ENCODE data around the gene SMPD1. TPM values are rescaled to one million over a fixed set of nuclear protein-coding genes. Genes with fewer than 3 reads are reported as not detected.

The SMPD1 gene
- total and polyA plus RNA-seq, 2 donors (not counting 1 experiment from before 2014, with no cell fraction given): 18.3 to 30.7 TPM

DNA sequence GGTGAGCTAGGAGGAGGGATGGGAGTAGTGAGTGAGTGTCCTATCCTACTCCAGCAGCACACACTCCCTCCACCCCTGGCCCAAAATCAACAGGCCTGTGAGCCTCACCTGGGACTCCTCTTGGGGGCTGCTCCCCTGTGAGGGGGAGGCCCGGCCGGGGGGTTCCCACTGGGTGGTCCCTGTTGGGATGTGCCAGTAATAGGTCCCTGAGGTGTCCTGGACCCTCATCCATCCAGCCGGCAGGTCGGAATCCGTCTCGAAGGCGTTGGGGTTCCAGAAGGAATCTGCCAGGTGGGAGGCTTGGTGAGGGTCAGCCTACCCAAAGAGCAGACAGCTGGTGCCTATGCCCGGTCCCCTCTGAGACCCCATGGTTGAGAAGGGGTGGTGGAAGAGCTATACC lies 13.3 kb downstream of the SMPD1 start:
- Mint-ChIP-seq H3K9me3 (ENCODE audit: insufficient read depth) (no peaks in the 10 kb centered on the region), H3K27me3 (no peaks in the 10 kb centered on the region), H3K4me3 (peak overlapping the region; percentile 80), H3K4me1 (peaks cover 62% of the 10 kb centered on the region), H3K27ac (peak overlapping the region; percentile 90)
- Histone ChIP-seq H3K4me1 (ENCODE audit: control insufficient read depth in 2 of 2, insufficient read depth in 2 of 2, low read length in 2 of 2) (peaks cover 39 to 43% of the 10 kb centered on the region in 2 donors), H3K9ac (ENCODE audit: low read length) (peak overlapping the region; percentile 53), H3K27me3 (replicated peaks in 1 of 4; ENCODE audit: control extremely low read depth in 1 of 4, control insufficient read depth in 3 of 4, insufficient read depth in 4 of 4, low read length in 3 of 4) (no peaks in the 10 kb centered on the region), H3K36me3 (replicated peaks in 1 of 2; ENCODE audit: control extremely low read depth in 1 of 2, control insufficient read depth in 1 of 2, extremely low read depth in 1 of 2, insufficient read depth in 2 of 2, low read length in 1 of 2) (peaks cover 0 to 3% of the 10 kb centered on the region in 2 experiments), H4K20me1 (ENCODE audit: control insufficient read depth, insufficient read depth, low read length, poor library complexity, severe bottlenecking) (no peaks in the 10 kb centered on the region), H3K9me3 (ENCODE audit: control extremely low read depth in 1 of 3, control insufficient read depth in 2 of 3, insufficient read depth in 1 of 3, low read length in 2 of 3) (no peaks in the 10 kb centered on the region), H3K4me3 (ENCODE audit: control extremely low read depth in 1 of 5, extremely low read depth in 1 of 5, insufficient read depth in 1 of 5, low read depth in 2 of 5, low read length in 4 of 5) (peak overlapping the region in 1 of 5 experiments; percentile 51), H3K27ac (ENCODE audit: low read length in 2 of 2) (peak overlapping the region; percentile 60 to 62), H2AFZ (ENCODE audit: insufficient read depth, low read depth, low read length, poor library complexity, severe bottlenecking) (no peak overlapping the region), H3K4me2 (replicated peaks; ENCODE audit: low read depth, low read length, poor library complexity, severe bottlenecking) (peak overlapping the region; percentile 83), H3K79me2 (ENCODE audit: control insufficient read depth, insufficient read depth, low read length) (no peaks in the 10 kb centered on the region)
- WGBS (ENCODE audit: insufficient coverage): 96% methylated on average over 5 of the region's 8 CpGs
- ATAC-seq (ENCODE audit: low read depth): no peak
- CTCF ChIA-PET: interaction anchor here (1.4 to 6.0 kb wide), 4 partner anchors 13 to 41 kb away, joined by 4 to 49 read pairs (median 12); partner anchors contain the start of genes APBB1 and SMPD1
- DNase-seq: no peak
- intact Hi-C loops (cut with micrococcal nuclease): no loop called here
- TF ChIP-seq EZH2 (IDR thresholded peaks at IDR 0.05; ENCODE audit: borderline replicate concordance, insufficient read depth, low read depth, low read length, poor library complexity, severe bottlenecking) (no peak), CTCF (IDR thresholded peaks at IDR 0.05) (no peak)
- POLR2A ChIA-PET: interaction anchor here (1.5 kb wide), 1 partner anchor 13 kb away, joined by 7 read pairs; the partner anchor contains the start of gene SMPD1

DNA sequence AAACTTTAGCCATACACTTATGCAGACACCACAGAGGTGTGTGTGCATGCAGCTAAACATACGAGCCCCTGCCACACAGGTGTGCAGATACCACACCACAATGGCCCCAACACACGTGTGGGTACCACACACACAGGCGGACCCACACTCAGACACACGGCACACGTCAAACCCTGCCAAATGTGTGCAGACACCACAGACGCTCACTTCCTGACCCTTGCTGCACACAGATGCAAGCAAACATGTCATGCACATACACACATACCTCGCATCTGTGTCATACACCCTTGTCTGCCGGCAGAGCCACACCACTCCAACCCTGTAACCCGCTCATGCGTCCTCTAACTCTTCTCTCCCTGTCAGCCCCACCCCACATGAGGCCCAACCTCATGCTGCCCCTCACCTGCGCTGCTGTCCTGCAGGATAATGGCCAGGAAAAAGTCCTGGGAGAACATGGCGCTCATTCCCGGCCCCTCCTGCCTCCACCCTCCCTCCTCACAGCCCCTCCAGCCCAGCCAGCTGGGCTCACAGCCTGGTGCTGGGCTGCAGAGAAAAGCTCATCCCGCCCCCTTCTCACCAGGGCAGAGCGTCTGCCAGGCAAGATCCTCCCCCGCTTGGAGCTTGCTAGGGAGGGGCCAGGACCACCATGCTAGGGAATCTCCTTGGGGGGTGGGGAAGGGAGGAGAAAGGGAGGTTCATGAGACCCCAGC lies 14.2 kb downstream of the SMPD1 start:
- ChIA-PET POLR2A (no interaction called here), CTCF (interaction anchor here (1.1 to 6.0 kb wide), 3 partner anchors 24 to 39 kb away, joined by 5 to 49 read pairs (median 5); no protein-coding TSS in a partner anchor)
- Histone ChIP-seq H3K4me1 (ENCODE audit: control insufficient read depth in 2 of 2, insufficient read depth in 2 of 2, low read length in 2 of 2) (peaks cover 39 to 43% of the 10 kb centered on the region in 2 donors), H3K9me3 (ENCODE audit: control extremely low read depth in 1 of 3, control insufficient read depth in 2 of 3, insufficient read depth in 1 of 3, low read length in 2 of 3) (no peaks in the 10 kb centered on the region), H2AFZ (ENCODE audit: insufficient read depth, low read depth, low read length, poor library complexity, severe bottlenecking) (no peak overlapping the region), H3K79me2 (ENCODE audit: control insufficient read depth, insufficient read depth, low read length) (no peaks in the 10 kb centered on the region), H3K27ac (ENCODE audit: low read length in 2 of 2) (no peak overlapping the region), H3K4me3 (ENCODE audit: control extremely low read depth in 1 of 5, extremely low read depth in 1 of 5, insufficient read depth in 1 of 5, low read depth in 2 of 5, low read length in 4 of 5) (no peak overlapping the region), H3K9ac (ENCODE audit: low read length) (no peak overlapping the region), H4K20me1 (ENCODE audit: control insufficient read depth, insufficient read depth, low read length, poor library complexity, severe bottlenecking) (no peaks in the 10 kb centered on the region), H3K4me2 (replicated peaks; ENCODE audit: low read depth, low read length, poor library complexity, severe bottlenecking) (peak overlapping the region; percentile 83), H3K36me3 (replicated peaks in 1 of 2; ENCODE audit: control extremely low read depth in 1 of 2, control insufficient read depth in 1 of 2, extremely low read depth in 1 of 2, insufficient read depth in 2 of 2, low read length in 1 of 2) (peaks cover 0 to 3% of the 10 kb centered on the region in 2 experiments), H3K27me3 (replicated peaks in 1 of 4; ENCODE audit: control extremely low read depth in 1 of 4, control insufficient read depth in 3 of 4, insufficient read depth in 4 of 4, low read length in 3 of 4) (no peaks in the 10 kb centered on the region)
- no peak for TF ChIP-seq CTCF (IDR thresholded peaks at IDR 0.05)
- no peak for TF ChIP-seq EZH2 (IDR thresholded peaks at IDR 0.05; ENCODE audit: borderline replicate concordance, insufficient read depth, low read depth, low read length, poor library complexity, severe bottlenecking)
- peak overlapping the region; percentile 73 for H3K27ac Mint-ChIP-seq
- H3K27me3 Mint-ChIP-seq: no peaks in the 10 kb centered on the region
- peak overlapping the region; percentile 56 for H3K4me3 Mint-ChIP-seq
- 82% methylated on average over 13 of the region's 16 CpGs for WGBS (ENCODE audit: insufficient coverage)
- DNase-seq: no peak
- intact Hi-C loops (cut with micrococcal nuclease): no loop called here
- no peaks in the 10 kb centered on the region for H3K9me3 Mint-ChIP-seq (ENCODE audit: insufficient read depth)
- ATAC-seq (ENCODE audit: low read depth): no peak
- peaks cover 62% of the 10 kb centered on the region for H3K4me1 Mint-ChIP-seq

All from B cell (primary cell).